ENCODE results near the gene MEGF11. TPM values are rescaled to one million over a fixed set of nuclear protein-coding genes. Genes with fewer than 3 reads are reported as not detected.

Gene MEGF11
- total RNA-seq, 3 donors from 2014 or later: not detected

DNA sequence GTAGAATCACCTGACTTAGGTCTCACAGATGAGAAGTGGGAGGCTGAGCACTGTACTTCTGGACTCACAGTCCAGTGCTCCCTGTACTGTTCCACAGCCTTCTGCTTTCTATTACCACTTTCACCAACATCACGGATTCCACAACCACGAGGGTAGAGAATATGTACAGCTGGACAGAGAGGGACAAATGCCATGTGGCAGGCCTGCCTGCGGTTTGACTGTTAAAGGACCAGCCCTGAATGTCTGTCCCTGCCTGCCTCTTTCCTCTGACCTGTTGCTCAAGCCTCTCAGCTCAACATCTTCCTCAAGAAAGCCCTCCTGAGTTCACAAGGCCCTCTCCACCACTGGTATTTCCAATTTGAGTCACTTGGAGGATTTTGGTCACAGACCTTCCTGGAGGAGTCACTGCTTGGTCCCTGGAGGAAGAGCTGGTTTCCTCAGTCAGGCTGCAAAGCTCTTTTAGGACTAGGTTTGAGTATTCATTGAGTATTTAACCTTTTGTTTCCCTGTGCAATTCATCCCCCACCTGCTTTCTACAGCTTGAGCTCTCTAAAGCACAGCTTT, 335.1 kb downstream of the MEGF11 start:
- H3K27me3 ChIP-seq: no peaks in the 10 kb centered on the region
- H3K27ac ChIP-seq: no peak overlapping the region
- H3K36me3 ChIP-seq: no peaks in the 10 kb centered on the region
- H3K4me1 ChIP-seq: no peaks in the 10 kb centered on the region
- no peak overlapping the region for H3K4me3 ChIP-seq
- no peaks in the 10 kb centered on the region for H3K9me3 ChIP-seq
- no peak for DNase-seq (ENCODE audit: low spot score in 2 of 2)
- intact Hi-C loops (cut with DNase I; ENCODE audit: low total_unique reads): no loop called here
- no peak for TF ChIP-seq POLR2AphosphoS5 (IDR thresholded peaks at IDR 0.05)
- TF ChIP-seq, protein P1, sequence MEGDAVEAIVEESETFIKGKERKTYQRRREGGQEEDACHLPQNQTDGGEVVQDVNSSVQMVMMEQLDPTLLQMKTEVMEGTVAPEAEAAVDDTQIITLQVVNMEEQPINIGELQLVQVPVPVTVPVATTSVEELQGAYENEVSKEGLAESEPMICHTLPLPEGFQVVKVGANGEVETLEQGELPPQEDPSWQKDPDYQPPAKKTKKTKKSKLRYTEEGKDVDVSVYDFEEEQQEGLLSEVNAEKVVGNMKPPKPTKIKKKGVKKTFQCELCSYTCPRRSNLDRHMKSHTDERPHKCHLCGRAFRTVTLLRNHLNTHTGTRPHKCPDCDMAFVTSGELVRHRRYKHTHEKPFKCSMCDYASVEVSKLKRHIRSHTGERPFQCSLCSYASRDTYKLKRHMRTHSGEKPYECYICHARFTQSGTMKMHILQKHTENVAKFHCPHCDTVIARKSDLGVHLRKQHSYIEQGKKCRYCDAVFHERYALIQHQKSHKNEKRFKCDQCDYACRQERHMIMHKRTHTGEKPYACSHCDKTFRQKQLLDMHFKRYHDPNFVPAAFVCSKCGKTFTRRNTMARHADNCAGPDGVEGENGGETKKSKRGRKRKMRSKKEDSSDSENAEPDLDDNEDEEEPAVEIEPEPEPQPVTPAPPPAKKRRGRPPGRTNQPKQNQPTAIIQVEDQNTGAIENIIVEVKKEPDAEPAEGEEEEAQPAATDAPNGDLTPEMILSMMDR (IDR thresholded peaks at IDR 0.05): no peak
- no peak for TF ChIP-seq POLR2A (IDR thresholded peaks at IDR 0.05)

DNA sequence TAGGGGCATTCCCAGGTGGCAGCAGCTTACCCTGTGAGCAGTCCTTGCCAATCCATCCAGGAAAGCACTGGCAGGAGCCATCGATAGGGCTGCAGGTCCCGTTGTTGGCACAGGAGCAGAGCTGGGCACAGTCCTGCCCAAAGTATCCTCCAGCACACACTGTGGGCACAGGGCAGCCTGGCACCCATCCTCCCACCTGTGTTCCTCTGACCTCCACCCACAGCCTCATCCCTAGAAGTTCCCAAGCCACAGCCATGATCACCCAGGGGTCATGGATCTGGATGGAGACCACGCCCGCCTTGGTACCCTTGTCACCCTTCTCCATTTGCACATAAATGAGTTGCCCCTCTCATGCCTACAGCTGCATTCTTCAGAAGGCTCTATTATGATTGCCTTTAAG, 335.6 kb downstream of the MEGF11 start:
- Histone ChIP-seq H3K9me3 (no peaks in the 10 kb centered on the region), H3K4me3 (no peak overlapping the region), H3K36me3 (no peaks in the 10 kb centered on the region), H3K27ac (no peak overlapping the region), H3K27me3 (no peaks in the 10 kb centered on the region), H3K4me1 (no peaks in the 10 kb centered on the region)
- DNase-seq (ENCODE audit: low spot score in 2 of 2): no peak
- intact Hi-C loops (cut with DNase I; ENCODE audit: low total_unique reads): no loop called here
- TF ChIP-seq, protein P1 (IDR thresholded peaks at IDR 0.05): no peak
- TF ChIP-seq POLR2A (IDR thresholded peaks at IDR 0.05): no peak
- no peak for TF ChIP-seq POLR2AphosphoS5 (IDR thresholded peaks at IDR 0.05)

DNA sequence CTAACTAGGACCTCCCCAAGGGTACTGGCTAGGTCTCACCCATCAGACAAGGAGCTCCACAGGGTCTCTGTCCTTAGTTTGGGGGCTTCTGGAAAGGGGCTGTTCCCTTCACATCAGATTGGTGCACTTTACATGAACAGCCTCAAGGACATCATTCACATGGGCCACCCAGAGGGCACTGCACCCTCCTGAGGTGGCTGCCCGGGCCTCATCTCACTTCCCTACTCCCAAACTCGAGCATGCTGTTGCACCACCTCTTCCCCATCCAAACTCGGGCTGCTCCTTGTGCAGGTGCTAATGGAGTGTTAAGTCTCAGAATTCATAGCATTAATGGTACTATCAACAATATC, 336.2 kb downstream of the MEGF11 start:
- no peak overlapping the region for H3K27ac ChIP-seq
- H3K36me3 ChIP-seq: no peaks in the 10 kb centered on the region
- no peaks in the 10 kb centered on the region for H3K4me1 ChIP-seq
- no peak for TF ChIP-seq POLR2A (IDR thresholded peaks at IDR 0.05)
- TF ChIP-seq, protein P1 (IDR thresholded peaks at IDR 0.05): no peak
- no peak for TF ChIP-seq POLR2AphosphoS5 (IDR thresholded peaks at IDR 0.05)
- intact Hi-C loops (cut with DNase I; ENCODE audit: low total_unique reads): no loop called here
- DNase-seq (ENCODE audit: low spot score in 2 of 2): no peak
- H3K9me3 ChIP-seq: no peaks in the 10 kb centered on the region
- no peak overlapping the region for H3K4me3 ChIP-seq
- H3K27me3 ChIP-seq: no peaks in the 10 kb centered on the region

DNA sequence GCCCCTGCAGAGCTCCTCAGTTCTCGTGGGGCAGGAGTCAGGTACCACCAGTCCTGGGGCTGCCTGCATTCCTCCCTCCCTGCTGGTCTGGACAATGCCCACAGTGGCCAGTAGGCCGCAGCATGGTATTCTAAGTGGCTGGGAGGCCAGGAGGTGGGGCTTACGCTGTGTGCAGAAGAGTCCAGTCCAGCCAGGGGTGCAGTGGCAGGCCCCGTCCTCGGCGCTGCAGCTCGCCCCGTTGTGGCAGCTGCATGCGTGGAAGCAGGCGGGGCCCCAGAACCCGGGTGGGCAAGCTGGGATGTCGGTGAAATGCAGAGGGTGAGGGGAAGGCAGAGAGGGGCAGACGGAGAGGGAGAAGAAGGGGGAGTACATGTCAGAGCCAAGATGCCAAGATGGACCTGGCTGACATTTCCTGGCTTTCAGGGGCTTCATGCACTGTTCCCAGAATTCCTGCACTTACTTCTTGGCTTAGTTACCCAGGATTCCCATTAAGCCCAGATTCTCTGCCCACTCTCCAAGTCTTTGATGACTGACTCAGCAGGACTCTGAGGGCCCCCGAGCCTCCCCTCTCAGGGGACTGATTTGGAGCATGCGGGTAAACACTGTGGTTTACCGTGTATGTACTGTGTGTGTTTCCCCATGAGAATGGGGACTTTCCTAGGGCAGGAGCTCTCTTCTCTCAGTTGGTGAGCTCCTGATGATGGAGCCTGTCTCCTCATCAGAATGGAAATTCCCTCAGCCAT, 336.7 kb downstream of the MEGF11 start:
- TF ChIP-seq POLR2A (IDR thresholded peaks at IDR 0.05): no peak
- TF ChIP-seq, protein P1 (IDR thresholded peaks at IDR 0.05): peak in 2 of 3 donors; percentile 48 to 52
- H3K4me1 ChIP-seq: no peaks in the 10 kb centered on the region
- no peaks in the 10 kb centered on the region for H3K36me3 ChIP-seq
- H3K27ac ChIP-seq: no peak overlapping the region
- intact Hi-C loops (cut with DNase I; ENCODE audit: low total_unique reads): no loop called here
- H3K27me3 ChIP-seq: no peaks in the 10 kb centered on the region
- no peaks in the 10 kb centered on the region for H3K9me3 ChIP-seq
- peak; percentile 30 to 57 for DNase-seq (ENCODE audit: low spot score in 2 of 2)
- H3K4me3 ChIP-seq: no peak overlapping the region

DNA sequence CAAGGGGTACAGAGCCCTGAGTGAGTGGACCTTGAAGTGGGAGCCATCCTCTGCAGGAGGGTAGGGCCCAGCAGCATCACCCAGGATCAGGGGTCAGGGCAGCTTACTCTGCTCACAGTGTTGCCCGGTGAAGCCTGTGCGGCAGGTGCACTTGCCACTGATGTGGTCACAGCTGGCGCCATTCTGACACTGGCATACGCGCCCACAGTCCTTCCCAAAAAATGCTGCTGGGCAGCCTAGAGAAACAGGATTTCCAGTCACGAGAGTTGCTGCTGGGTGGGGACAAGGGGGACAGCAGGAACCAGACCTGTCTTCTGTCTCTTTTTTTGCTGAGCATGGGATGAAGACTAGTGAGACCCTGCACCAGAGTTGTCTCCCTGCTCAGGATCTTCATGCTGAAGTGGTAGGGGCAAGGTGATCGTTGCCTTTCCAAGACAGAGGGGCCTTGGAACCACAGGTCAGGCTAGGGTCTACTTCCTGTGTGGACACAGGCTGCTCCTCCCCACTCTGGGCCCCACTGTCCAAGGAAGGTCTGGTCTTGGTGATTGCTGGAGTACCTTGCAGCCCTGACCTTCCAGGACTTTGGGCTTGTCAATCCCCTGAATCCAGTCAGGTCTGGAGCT, 337.4 kb downstream of the MEGF11 start:
- H3K4me1 ChIP-seq: no peaks in the 10 kb centered on the region
- no peak overlapping the region for H3K27ac ChIP-seq
- no peaks in the 10 kb centered on the region for H3K36me3 ChIP-seq
- no peak overlapping the region for H3K4me3 ChIP-seq
- no peaks in the 10 kb centered on the region for H3K9me3 ChIP-seq
- TF ChIP-seq POLR2A (IDR thresholded peaks at IDR 0.05) (no peak), POLR2AphosphoS5 (IDR thresholded peaks at IDR 0.05) (no peak)
- TF ChIP-seq, protein P1 (IDR thresholded peaks at IDR 0.05): no peak
- H3K27me3 ChIP-seq: no peaks in the 10 kb centered on the region
- DNase-seq (ENCODE audit: low spot score in 2 of 2): no peak
- intact Hi-C loops (cut with DNase I; ENCODE audit: low total_unique reads): no loop called here

Data from breast epithelium (tissue), 4 donors.